Liver (tissue), 9 donors: ENCODE data around the gene AIG1. TPM values are rescaled to one million over a fixed set of nuclear protein-coding genes. Genes with fewer than 3 reads are reported as not detected.

ENCODE experiments used
- DNase-seq: peaks from one replicate; pipeline ENCODE4 v3.0.0-alpha.2; 2017; ENCODE audit warnings: low spot score
- H3K27ac ChIP-seq, 2 donors: one replicate each; pipeline ENCODE4 v1.7.0; 2013; ENCODE audit warnings: inconsistent platforms in 2 of 2, low read length in 2 of 2, control low read depth in 1 of 2, low read depth in 1 of 2, mild to moderate bottlenecking in 1 of 2
- H3K27me3 ChIP-seq, 4 donors: one replicate each; pipeline versions ENCODE4 v1.6.1 to v1.7.0; 2013; ENCODE audit warnings: low read length in 3 of 4, inconsistent platforms in 1 of 4, mild to moderate bottlenecking in 1 of 4, moderate library complexity in 1 of 4; ENCODE audit not compliant: control insufficient read depth in 4 of 4, insufficient read depth in 4 of 4
- H3K36me3 ChIP-seq, 4 donors: one replicate each; pipeline versions ENCODE4 v1.6.1 to v1.7.0; 2013; ENCODE audit warnings: low read length in 3 of 4, mild to moderate bottlenecking in 3 of 4, low read depth in 1 of 4, moderate library complexity in 1 of 4; ENCODE audit not compliant: control insufficient read depth in 4 of 4, insufficient read depth in 3 of 4
- H3K4me1 ChIP-seq, 4 donors: one replicate each; pipeline versions ENCODE4 v1.6.1 to v1.7.0; 2013; ENCODE audit warnings: low read length in 3 of 4, mild to moderate bottlenecking in 3 of 4, moderate library complexity in 1 of 4; ENCODE audit not compliant: control insufficient read depth in 4 of 4, insufficient read depth in 4 of 4
- H3K4me3 ChIP-seq, 3 donors: one replicate each; pipeline versions ENCODE4 v1.6.1 to v1.7.0; 2013; ENCODE audit warnings: low read length in 3 of 3, control low read depth in 1 of 3, low read depth in 1 of 3, mild to moderate bottlenecking in 1 of 3
- H3K9ac ChIP-seq, 2 donors: one replicate each; pipeline ENCODE4 v1.7.0; 2013; ENCODE audit warnings: low read length in 2 of 2, mild to moderate bottlenecking in 2 of 2, moderate library complexity in 2 of 2, control low read depth in 1 of 2, low read depth in 1 of 2
- H3K9me3 ChIP-seq, 4 donors: one replicate each; pipeline versions ENCODE4 v1.6.1 to v1.7.0; 2013; ENCODE audit warnings: low read length in 3 of 4; ENCODE audit not compliant: control insufficient read depth in 4 of 4
- ATF3 ChIP-seq: IDR thresholded peaks from 2 replicates; pipeline ENCODE4 v1.6.1; 2016; ENCODE audit warnings: antibody characterized with exemption
- CTCF ChIP-seq: fragments of 150-350 bp; IDR thresholded peaks from 2 replicates; pipeline ENCODE4 v1.5.1; 2017; ENCODE audit warnings: improper control_type of control experiment, low read depth, low read length; ENCODE audit not compliant: missing input control
- EGR1 ChIP-seq, 2 donors: IDR thresholded peaks; 2 replicates each; pipeline ENCODE4 v1.6.1; 2016 to 2018; ENCODE audit warnings: antibody characterized with exemption in 2 of 2, low read depth in 2 of 2
- FOXA1 ChIP-seq: IDR thresholded peaks from 2 replicates; pipeline ENCODE4 v1.6.1; 2016; ENCODE audit warnings: antibody characterized with exemption
- FOXA2 ChIP-seq: IDR thresholded peaks from 2 replicates; pipeline ENCODE4 v1.6.1; 2016; ENCODE audit warnings: antibody characterized with exemption
- GABPA ChIP-seq, 2 donors: IDR thresholded peaks in 1 of 2; conservative IDR thresholded peaks in 1 of 2; 2 replicates each; pipeline ENCODE4 v1.6.1; 2016; ENCODE audit warnings: antibody characterized with exemption in 2 of 2, mild to moderate bottlenecking in 1 of 2, moderate library complexity in 1 of 2
- HNF4A ChIP-seq, 2 donors: conservative IDR thresholded peaks; 2 replicates each; pipeline ENCODE4 v1.6.1; 2016; ENCODE audit warnings: antibody characterized with exemption in 2 of 2, mild to moderate bottlenecking in 2 of 2
- HNF4G ChIP-seq: IDR thresholded peaks from 2 replicates; pipeline ENCODE4 v1.6.1; 2016; ENCODE audit warnings: antibody characterized with exemption
- MAX ChIP-seq: IDR thresholded peaks from 2 replicates; pipeline ENCODE4 v1.6.1; 2016; ENCODE audit warnings: antibody characterized with exemption
- NR2F2 ChIP-seq: IDR thresholded peaks from 2 replicates; pipeline ENCODE4 v1.6.1; 2016; ENCODE audit warnings: antibody characterized with exemption
- RAD21 ChIP-seq, 2 donors: IDR thresholded peaks; 2 replicates each; pipeline ENCODE4 v1.6.1; 2016; ENCODE audit warnings: antibody characterized with exemption in 2 of 2, mild to moderate bottlenecking in 2 of 2
- REST ChIP-seq: IDR thresholded peaks from 2 replicates; pipeline ENCODE4 v1.6.1; 2016; ENCODE audit warnings: antibody characterized with exemption, mild to moderate bottlenecking
- TAF1 ChIP-seq: conservative IDR thresholded peaks from 2 replicates; pipeline ENCODE4 v1.6.1; 2016; ENCODE audit warnings: antibody characterized with exemption, mild to moderate bottlenecking
- YY1 ChIP-seq: IDR thresholded peaks from 2 replicates; pipeline ENCODE4 v1.6.1; 2016; ENCODE audit warnings: antibody characterized with exemption, mild to moderate bottlenecking
- ZBTB33 ChIP-seq: IDR thresholded peaks from 2 replicates; pipeline ENCODE4 v1.6.1; 2016; ENCODE audit warnings: antibody characterized with exemption
- WGBS: extraction: QIAGEN DNeasy Blood & Tissue Kit; methylation state at CpG from one replicate; pipeline ENCODE4 v1.1.7; 2013; 5-methylcytosine and 5-hydroxymethylcytosine counted together
- polyA plus RNA-seq, 2 donors: library from polyadenylated mRNA; stranded (reverse) in 1 of 2; unstranded in 1 of 2; fragments of 200-250 nt in 1 of 2; fragments of >200 nt in 1 of 2; fragmentation: Nextera tagmentation in 1 of 2; extraction: Ambion mirVana in 1 of 2; gene quantifications; one replicate each; pipeline versions ENCODE4 v1.2.1 to v1.2.3, GENCODE V29; 2013 to 2015
- total RNA-seq, 2 donors: library from RNA; depleted of rRNA; stranded (reverse); fragments of >200 nt; gene quantifications; one replicate each; pipeline ENCODE4 v1.2.3, GENCODE V29; 2014
- donor health status: healthy.
- donor health status: healthy.
- donor health status: healthy.
- donor health status: healthy.
- donor health status: healthy.

The AIG1 gene
- total and polyA plus RNA-seq, 4 donors = 74.8 to 169 (median 121) TPM

GRCh38 chr6:143141442-143141841 lies 80.8 kb downstream of the AIG1 start:
- TF ChIP-seq HNF4G = no peak
- TF ChIP-seq FOXA2 = no peak
- TF ChIP-seq GABPA (IDR thresholded peaks at IDR 0.05 in 1 of 2, conservative IDR thresholded peaks at IDR 0.05 in 1 of 2) = no peak
- no peak for TF ChIP-seq RAD21 (IDR thresholded peaks at IDR 0.05)
- TF ChIP-seq EGR1 (IDR thresholded peaks at IDR 0.05; ENCODE audit: low read depth in 2 of 2) = no peak
- no peak for TF ChIP-seq CTCF
- TF ChIP-seq NR2F2 = no peak
- TF ChIP-seq ATF3 = no peak
- no peak for TF ChIP-seq ZBTB33
- TF ChIP-seq MAX = no peak
- peaks cover 0 to 35% (median 9%) of the 10 kb centered on the region in 4 donors for H3K36me3 ChIP-seq
- 96% methylated on average over 2 of the region's 2 CpGs for WGBS
- no peak overlapping the region for H3K4me3 ChIP-seq
- H3K9me3 ChIP-seq = no peaks in the 10 kb centered on the region
- H3K27me3 ChIP-seq = no peaks in the 10 kb centered on the region
- no peak overlapping the region for H3K27ac ChIP-seq
- no peak overlapping the region for H3K9ac ChIP-seq
- no peak for DNase-seq
- no peaks in the 10 kb centered on the region for H3K4me1 ChIP-seq

GRCh38 chr6:143146186-143146851 lies 85.6 kb downstream of the AIG1 start:
- Histone ChIP-seq H3K27ac (no peak overlapping the region), H3K36me3 (peaks cover 0 to 5% (median 2%) of the 10 kb centered on the region in 4 donors), H3K4me1 (no peaks in the 10 kb centered on the region), H3K9ac (no peak overlapping the region), H3K27me3 (no peaks in the 10 kb centered on the region), H3K9me3 (no peaks in the 10 kb centered on the region), H3K4me3 (no peak overlapping the region)
- no peak for DNase-seq
- WGBS = 79% methylated on average over 3 of the region's 3 CpGs
- no peak for TF ChIP-seq HNF4G
- TF ChIP-seq FOXA2 = no peak
- TF ChIP-seq CTCF = no peak
- TF ChIP-seq NR2F2 = no peak
- no peak for TF ChIP-seq TAF1
- no peak for TF ChIP-seq ZBTB33
- no peak for TF ChIP-seq FOXA1
- no peak for TF ChIP-seq RAD21 (IDR thresholded peaks at IDR 0.05)
- TF ChIP-seq YY1 = no peak
- TF ChIP-seq REST = no peak
- TF ChIP-seq EGR1 (IDR thresholded peaks at IDR 0.05; ENCODE audit: low read depth in 2 of 2) = no peak
- no peak for TF ChIP-seq GABPA (IDR thresholded peaks at IDR 0.05 in 1 of 2, conservative IDR thresholded peaks at IDR 0.05 in 1 of 2)
- TF ChIP-seq MAX = no peak
- no peak for TF ChIP-seq HNF4A (conservative IDR thresholded peaks at IDR 0.05)
